BLaER1 (cell line): Measurements from ENCODE around the gene CHRNB4.

Experiments
- H3K27ac ChIP-seq: shearing (Covaris generic); formaldehyde crosslinking; 2 replicates; pipeline ENCODE4 v1.8.1; 2022
- H3K27me3 ChIP-seq: shearing (Covaris generic); formaldehyde crosslinking; 2 replicates; pipeline ENCODE4 v1.8.1; 2022
- H3K36me3 ChIP-seq: shearing (Covaris generic); formaldehyde crosslinking; 2 replicates; pipeline ENCODE4 v1.8.1; 2022
- H3K4me1 ChIP-seq: shearing (Covaris generic); formaldehyde crosslinking; 2 replicates; pipeline ENCODE4 v1.8.1; 2022
- H3K4me2 ChIP-seq: shearing (Covaris generic); formaldehyde crosslinking; 2 replicates; pipeline ENCODE4 v1.8.1; 2022
- H3K4me3 ChIP-seq: shearing (Covaris generic); formaldehyde crosslinking; 2 replicates; pipeline ENCODE4 v1.8.1; 2022
- H3K9ac ChIP-seq: shearing (Covaris generic); formaldehyde crosslinking; 2 replicates; pipeline ENCODE4 v1.8.1; 2022
- H3K9me3 ChIP-seq: shearing (Covaris generic); formaldehyde crosslinking; 2 replicates; pipeline ENCODE4 v1.8.1; 2022
- H4K20me1 ChIP-seq: shearing (Covaris generic); formaldehyde crosslinking; 2 replicates; pipeline ENCODE4 v1.8.1; 2022
- Cebpa-rat ChIP-seq: shearing (Covaris generic); IDR thresholded peaks from 2 replicates; pipeline ENCODE4 v1.8.1; 2022

CHRNB4 gene

DNA sequence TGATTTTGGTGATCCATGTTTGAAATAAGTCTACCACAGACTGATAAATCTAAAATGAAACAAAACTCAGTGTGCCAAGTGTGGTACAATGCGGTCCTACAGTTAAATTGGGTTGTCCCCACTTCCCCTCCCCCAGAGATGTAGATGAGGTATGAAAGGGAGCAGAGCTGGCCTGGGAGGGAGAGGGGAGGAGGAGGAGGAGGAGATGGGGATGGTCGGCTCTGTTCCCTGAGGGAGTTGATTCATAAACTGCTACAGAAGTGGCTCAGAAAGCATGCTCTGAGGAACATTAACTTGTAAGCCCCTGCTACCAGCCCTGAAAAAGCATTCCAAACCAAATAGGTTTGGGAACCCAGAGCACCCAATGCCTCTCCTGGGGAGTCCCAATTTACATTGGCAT is 28.0 kb upstream of the CHRNB4 start:
- Histone ChIP-seq H3K4me2 (peak overlapping the region; percentile 83), H3K4me1 (peaks cover 94% of the 10 kb centered on the region), H3K27ac (peak overlapping the region; percentile 81), H3K4me3 (peak overlapping the region; percentile 20; the same call in 1 of the 2 replicates), H4K20me1 (no peaks in the 10 kb centered on the region), H3K36me3 (no peaks in the 10 kb centered on the region), H3K27me3 (no peaks in the 10 kb centered on the region), H3K9me3 (peaks cover 7% of the 10 kb centered on the region), H3K9ac (peak overlapping the region; percentile 50; the same call in 1 of the 2 replicates)
- no peak for TF ChIP-seq Cebpa-rat

DNA sequence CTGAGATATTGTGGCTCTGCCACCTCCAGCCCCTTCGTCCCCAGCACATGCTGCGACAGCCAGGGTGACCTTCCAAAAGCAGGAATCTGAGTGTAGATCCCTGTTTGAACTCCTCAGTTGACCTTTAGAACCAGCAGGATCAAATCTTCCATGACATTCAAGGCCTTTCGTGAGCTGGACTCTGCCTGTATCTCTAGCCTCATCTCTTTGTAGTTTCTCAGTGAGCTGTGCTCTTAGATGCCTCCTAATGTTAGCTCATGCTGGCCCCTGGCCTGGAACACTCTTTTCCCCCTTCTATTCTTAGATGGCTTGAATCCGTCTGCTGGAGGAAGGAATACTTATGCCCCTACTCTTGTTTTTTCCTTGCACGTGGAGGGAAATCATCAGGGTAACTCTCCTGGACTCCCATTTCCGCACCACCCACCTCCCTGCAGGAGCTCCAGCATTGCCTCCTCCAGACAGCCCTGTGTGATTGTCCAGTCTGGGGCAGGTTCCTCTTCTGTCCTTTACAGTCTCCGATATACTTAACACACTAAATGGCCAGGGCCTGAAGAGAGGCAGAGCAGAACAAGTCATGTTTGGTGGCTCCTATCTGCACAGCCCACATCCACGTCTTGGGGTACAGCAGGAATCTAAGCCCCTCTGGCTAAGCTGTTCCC is 26.7 kb upstream of the CHRNB4 start:
- Histone ChIP-seq H3K4me3 (no peak overlapping the region), H3K9ac (peak overlapping the region; percentile 12; the same call in 1 of the 2 replicates), H3K4me2 (peak overlapping the region; percentile 83), H3K36me3 (no peaks in the 10 kb centered on the region), H3K9me3 (no peaks in the 10 kb centered on the region), H3K27me3 (no peaks in the 10 kb centered on the region), H4K20me1 (no peaks in the 10 kb centered on the region), H3K27ac (peak overlapping the region; percentile 81), H3K4me1 (peaks cover 98% of the 10 kb centered on the region)
- no peak for TF ChIP-seq Cebpa-rat

DNA sequence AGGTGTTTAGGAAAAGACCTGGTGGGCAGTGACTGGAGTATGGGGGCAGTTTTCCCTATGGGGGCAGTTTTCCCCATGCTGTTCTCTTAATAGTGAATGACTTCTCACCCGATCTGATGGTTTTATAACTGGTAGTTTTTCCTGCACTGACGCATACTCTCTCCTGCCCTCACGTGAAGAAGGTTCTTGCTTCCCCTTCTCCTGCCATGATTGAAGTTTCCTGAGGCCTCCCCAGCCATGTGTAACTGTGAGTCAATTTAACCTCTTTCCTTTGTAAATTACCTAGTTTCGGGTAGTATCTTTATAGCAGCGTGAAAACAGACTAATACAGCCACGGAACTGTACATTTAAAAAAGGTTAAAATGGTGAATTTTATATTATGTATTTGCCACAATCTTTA is 25.0 kb upstream of the CHRNB4 start:
- peak overlapping the region; percentile 81; the same call in 1 of the 2 replicates for H3K27ac ChIP-seq
- H3K4me1 ChIP-seq, result peaks cover 98% of the 10 kb centered on the region
- H3K4me3 ChIP-seq, result no peak overlapping the region
- no peak overlapping the region for H3K9ac ChIP-seq
- H4K20me1 ChIP-seq, result no peaks in the 10 kb centered on the region
- no peaks in the 10 kb centered on the region for H3K9me3 ChIP-seq
- TF ChIP-seq Cebpa-rat, result no peak
- no peaks in the 10 kb centered on the region for H3K27me3 ChIP-seq
- no peaks in the 10 kb centered on the region for H3K36me3 ChIP-seq
- peak overlapping the region; percentile 83 for H3K4me2 ChIP-seq

DNA sequence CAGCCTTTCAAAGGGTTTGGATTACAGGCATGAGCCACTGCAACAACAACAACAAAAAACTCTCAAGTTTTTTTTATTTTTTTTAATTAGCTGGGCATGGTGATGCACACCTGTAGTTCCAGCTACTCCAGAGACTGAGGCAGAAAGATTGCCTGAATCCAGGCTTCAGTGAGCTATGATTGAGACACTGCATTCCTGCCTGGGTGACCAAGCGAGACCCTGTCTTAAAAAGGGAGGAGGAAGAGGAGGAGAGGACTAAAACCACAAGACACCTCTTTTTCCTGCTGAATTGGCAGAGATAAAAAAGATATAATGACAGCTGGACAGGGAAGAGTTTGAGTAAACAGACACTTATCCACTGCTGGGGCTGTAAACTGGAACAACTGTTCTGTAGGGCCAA is 22.7 kb upstream of the CHRNB4 start:
- no peak; the same call in 1 of the 2 replicates for TF ChIP-seq Cebpa-rat
- Histone ChIP-seq H3K36me3 (no peaks in the 10 kb centered on the region), H3K27ac (peak overlapping the region; percentile 81; the same call in 1 of the 2 replicates), H4K20me1 (no peaks in the 10 kb centered on the region), H3K27me3 (no peaks in the 10 kb centered on the region), H3K4me2 (peak overlapping the region; percentile 83), H3K9ac (peak overlapping the region; percentile 25; the same call in 1 of the 2 replicates), H3K4me3 (peak overlapping the region; percentile 21; the same call in 1 of the 2 replicates), H3K4me1 (peaks cover 97% of the 10 kb centered on the region), H3K9me3 (no peaks in the 10 kb centered on the region)

DNA sequence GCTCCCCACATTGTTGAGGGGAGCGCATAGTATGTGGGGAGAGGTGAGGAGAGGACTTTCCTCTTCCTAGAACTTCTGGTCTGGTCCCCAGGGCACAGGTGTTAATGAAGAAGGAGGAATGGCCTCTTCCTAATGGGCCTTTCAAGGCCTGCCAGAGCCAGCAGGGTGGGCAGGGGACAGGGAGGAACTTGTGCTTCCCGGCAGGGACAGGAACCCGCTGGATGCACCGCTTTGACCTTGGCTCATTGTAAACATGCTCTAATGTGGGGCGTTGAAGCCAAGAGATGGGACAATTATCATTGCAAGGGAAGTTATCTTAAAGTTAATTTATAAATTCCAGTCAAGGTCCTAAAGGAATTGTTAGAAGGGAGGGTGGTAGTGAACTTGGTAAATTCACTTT is 21.0 kb upstream of the CHRNB4 start:
- peak overlapping the region; percentile 35 for H3K27ac ChIP-seq
- H3K4me2 ChIP-seq, result peak overlapping the region; percentile 45
- no peaks in the 10 kb centered on the region for H4K20me1 ChIP-seq
- no peak overlapping the region for H3K9ac ChIP-seq
- no peaks in the 10 kb centered on the region for H3K36me3 ChIP-seq
- H3K4me1 ChIP-seq, result peaks cover 81% of the 10 kb centered on the region
- TF ChIP-seq Cebpa-rat, result no peak
- H3K27me3 ChIP-seq, result no peaks in the 10 kb centered on the region
- H3K4me3 ChIP-seq, result no peak overlapping the region
- no peaks in the 10 kb centered on the region for H3K9me3 ChIP-seq

DNA sequence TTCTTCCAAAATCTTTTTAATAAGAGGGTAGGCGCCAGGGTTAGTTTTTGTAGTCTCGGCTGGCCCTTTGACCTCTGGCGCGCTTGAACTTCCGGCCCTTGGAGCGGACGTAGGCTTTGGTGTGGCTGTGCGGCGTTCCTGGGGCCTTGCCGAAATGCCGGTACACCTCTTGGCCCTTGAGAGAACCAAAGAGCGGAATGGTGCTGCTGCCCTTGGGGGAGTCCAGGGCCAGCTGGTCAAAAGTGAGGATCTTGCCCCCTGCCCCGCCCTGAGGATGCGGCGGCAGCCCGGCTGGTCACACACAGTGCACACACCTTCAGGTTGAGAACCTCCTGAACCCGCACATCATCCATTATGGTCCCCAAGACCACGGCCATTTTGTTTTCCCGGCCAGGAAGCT is 20.0 kb upstream of the CHRNB4 start:
- Histone ChIP-seq H3K4me1 (peaks cover 70% of the 10 kb centered on the region), H3K9ac (no peak overlapping the region), H3K4me3 (no peak overlapping the region), H4K20me1 (no peaks in the 10 kb centered on the region), H3K4me2 (peak overlapping the region; percentile 28; the same call in 1 of the 2 replicates), H3K27ac (no peak overlapping the region; the same call in 1 of the 2 replicates), H3K36me3 (no peaks in the 10 kb centered on the region), H3K9me3 (no peaks in the 10 kb centered on the region), H3K27me3 (no peaks in the 10 kb centered on the region)
- TF ChIP-seq Cebpa-rat, result no peak

DNA sequence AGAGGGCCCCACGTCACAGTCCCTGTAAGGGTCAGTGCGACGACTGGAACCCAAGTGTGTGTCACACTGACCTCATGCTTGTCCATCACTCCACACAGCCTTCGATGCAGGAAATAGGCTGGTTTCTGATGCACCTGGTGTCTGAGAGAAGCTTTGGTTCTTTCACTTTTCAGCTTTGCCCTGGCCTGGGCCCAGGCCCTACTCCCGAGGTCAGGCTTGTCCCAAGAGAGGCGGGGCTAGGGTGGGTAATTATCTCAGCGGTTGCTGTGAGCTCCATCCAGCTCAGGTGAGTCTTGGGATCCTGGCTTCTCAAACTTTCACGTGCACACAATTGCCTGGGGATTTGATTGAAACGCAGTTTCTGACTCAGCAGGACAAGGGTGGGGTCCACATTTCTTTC is 19.6 kb upstream of the CHRNB4 start:
- no peak overlapping the region for H3K4me3 ChIP-seq
- peak overlapping the region; percentile 28; the same call in 1 of the 2 replicates for H3K4me2 ChIP-seq
- no peak overlapping the region for H3K9ac ChIP-seq
- no peaks in the 10 kb centered on the region for H3K36me3 ChIP-seq
- no peaks in the 10 kb centered on the region for H3K9me3 ChIP-seq
- H3K4me1 ChIP-seq, result peaks cover 66% of the 10 kb centered on the region
- no peaks in the 10 kb centered on the region for H4K20me1 ChIP-seq
- H3K27me3 ChIP-seq, result no peaks in the 10 kb centered on the region
- no peak overlapping the region; the same call in 1 of the 2 replicates for H3K27ac ChIP-seq
- TF ChIP-seq Cebpa-rat, result no peak

DNA sequence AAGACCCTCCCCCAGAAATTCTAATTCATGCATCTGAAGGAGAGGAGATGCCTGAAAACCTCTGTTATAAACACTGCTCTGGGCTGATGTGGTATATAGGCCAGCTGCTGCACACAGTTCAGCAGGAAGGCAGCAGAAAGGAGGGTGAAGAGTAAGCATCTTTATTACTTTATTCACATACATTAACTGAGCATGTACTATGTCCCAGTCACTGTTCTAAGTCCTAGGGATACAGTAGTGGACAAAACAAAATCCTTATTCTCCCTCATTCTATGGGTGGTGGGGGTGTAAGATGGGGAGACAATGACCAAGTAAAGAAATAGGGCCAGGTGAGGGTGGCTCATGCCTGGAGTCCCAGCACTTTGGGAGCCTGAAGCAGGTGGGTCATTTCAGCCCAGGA is 17.8 kb upstream of the CHRNB4 start:
- H4K20me1 ChIP-seq, result no peaks in the 10 kb centered on the region
- no peaks in the 10 kb centered on the region for H3K27me3 ChIP-seq
- H3K9me3 ChIP-seq, result no peaks in the 10 kb centered on the region
- peaks cover 55% of the 10 kb centered on the region for H3K4me1 ChIP-seq
- no peak overlapping the region for H3K9ac ChIP-seq
- no peak overlapping the region for H3K4me2 ChIP-seq
- H3K27ac ChIP-seq, result no peak overlapping the region
- no peak for TF ChIP-seq Cebpa-rat
- H3K4me3 ChIP-seq, result no peak overlapping the region
- H3K36me3 ChIP-seq, result no peaks in the 10 kb centered on the region

DNA sequence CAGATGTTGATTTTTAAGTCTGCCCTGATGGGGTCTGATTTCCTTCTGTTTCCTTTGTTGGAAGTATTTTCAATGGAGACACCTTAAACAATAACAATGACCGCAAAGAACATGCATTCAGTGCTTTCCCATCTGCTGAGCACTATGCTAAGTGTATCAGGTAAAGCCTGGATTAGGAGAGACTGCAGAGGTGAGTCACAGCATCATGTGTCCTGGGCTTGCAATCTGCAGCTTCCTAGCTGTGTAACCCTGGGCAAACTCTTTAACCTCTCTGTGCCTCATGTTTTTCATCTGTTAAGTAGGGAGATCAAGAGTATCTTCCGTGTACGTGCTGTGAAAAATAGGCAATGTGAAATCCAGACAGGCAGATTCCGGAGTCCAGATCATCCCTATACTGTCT is 13.3 kb upstream of the CHRNB4 start:
- Histone ChIP-seq H3K4me2 (no peak overlapping the region), H3K27ac (no peak overlapping the region), H3K4me3 (no peak overlapping the region), H4K20me1 (no peaks in the 10 kb centered on the region), H3K27me3 (no peaks in the 10 kb centered on the region), H3K9me3 (no peaks in the 10 kb centered on the region), H3K36me3 (no peaks in the 10 kb centered on the region), H3K4me1 (peaks cover 10% of the 10 kb centered on the region), H3K9ac (no peak overlapping the region)
- no peak for TF ChIP-seq Cebpa-rat

DNA sequence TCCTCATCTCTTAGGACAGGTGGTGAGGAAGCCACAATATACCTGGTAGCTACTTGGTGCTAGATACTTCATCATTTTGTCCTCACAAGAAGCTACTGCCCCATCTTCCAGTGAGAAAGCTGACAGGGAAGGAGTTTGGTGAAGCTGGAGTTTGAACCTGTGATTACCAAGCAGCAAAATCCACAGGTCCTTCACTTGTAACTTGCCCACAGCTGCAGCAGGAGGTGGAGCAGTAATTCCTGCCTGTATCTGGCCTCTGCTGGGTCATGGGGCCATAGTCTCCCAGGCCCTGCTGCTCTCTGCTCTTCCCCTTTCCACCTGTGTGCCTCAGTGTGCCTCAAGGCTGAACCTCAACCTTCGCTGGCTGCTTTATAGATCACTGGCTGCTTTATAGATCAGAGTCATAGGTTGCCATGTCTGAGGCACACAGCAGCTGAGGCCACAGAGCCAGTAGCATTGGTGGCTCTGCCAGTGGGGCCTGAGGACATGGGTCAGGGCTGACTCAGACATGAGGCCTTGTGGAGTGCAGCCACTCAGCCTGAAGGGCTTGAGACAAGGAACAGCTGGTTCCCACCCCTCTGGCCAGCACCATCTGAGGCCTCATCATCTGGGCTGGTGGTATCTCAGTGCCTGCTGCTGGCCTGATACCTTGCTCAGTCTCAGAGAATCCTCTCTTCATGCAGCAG is 11.1 kb upstream of the CHRNB4 start:
- H3K4me3 ChIP-seq, result no peak overlapping the region
- H3K4me1 ChIP-seq, result peaks cover 6% of the 10 kb centered on the region; the same call in 1 of the 2 replicates
- no peak overlapping the region for H3K27ac ChIP-seq
- no peaks in the 10 kb centered on the region for H4K20me1 ChIP-seq
- no peak for TF ChIP-seq Cebpa-rat
- no peaks in the 10 kb centered on the region for H3K36me3 ChIP-seq
- no peaks in the 10 kb centered on the region for H3K9me3 ChIP-seq
- no peak overlapping the region for H3K9ac ChIP-seq
- no peak overlapping the region for H3K4me2 ChIP-seq
- no peaks in the 10 kb centered on the region for H3K27me3 ChIP-seq
